ENCODE data around the gene HES5. TPM values are rescaled to one million over a fixed set of nuclear protein-coding genes. Genes with fewer than 3 reads are reported as not detected.

Gene HES5
- total and polyA plus RNA-seq, 5 donors from 2014 or later: not detected

- Mint-ChIP-seq H3K36me3 (peaks cover 7% of the 10 kb centered on the region), H3K27me3 (no peaks in the 10 kb centered on the region), H3K27ac (no peak overlapping the region), H3K4me3 (no peak overlapping the region), H3K4me1 (peaks cover 15 to 21% (median 17%) of the 10 kb centered on the region in 4 donors), H3K9me3 (no peaks in the 10 kb centered on the region)
- no peaks in the 10 kb centered on the region for H3K9me3 ChIP-seq (ENCODE audit: control insufficient read depth in 2 of 2, low read length in 2 of 2)
- H3K4me1 ChIP-seq (ENCODE audit: control insufficient read depth, insufficient read depth, low read length, poor library complexity, severe bottlenecking): peaks cover 18% of the 10 kb centered on the region
- DNase-seq: no peak
- H3K4me3 ChIP-seq (ENCODE audit: low read depth, low read length): no peak overlapping the region
- no peak overlapping the region for H3K27ac ChIP-seq (ENCODE audit: insufficient read depth, low read length, poor library complexity, severe bottlenecking)
- H3K27me3 ChIP-seq (ENCODE audit: control insufficient read depth, insufficient read depth, low read length): no peaks in the 10 kb centered on the region
- H3K36me3 ChIP-seq (ENCODE audit: control insufficient read depth, insufficient read depth, low read length): peaks cover 68% of the 10 kb centered on the region
- ATAC-seq (ENCODE audit: low read depth in 2 of 2): no peak
These were observed 10.9 kb downstream of the HES5 start for GRCh38 chr1:2519029-2519685.

DNA sequence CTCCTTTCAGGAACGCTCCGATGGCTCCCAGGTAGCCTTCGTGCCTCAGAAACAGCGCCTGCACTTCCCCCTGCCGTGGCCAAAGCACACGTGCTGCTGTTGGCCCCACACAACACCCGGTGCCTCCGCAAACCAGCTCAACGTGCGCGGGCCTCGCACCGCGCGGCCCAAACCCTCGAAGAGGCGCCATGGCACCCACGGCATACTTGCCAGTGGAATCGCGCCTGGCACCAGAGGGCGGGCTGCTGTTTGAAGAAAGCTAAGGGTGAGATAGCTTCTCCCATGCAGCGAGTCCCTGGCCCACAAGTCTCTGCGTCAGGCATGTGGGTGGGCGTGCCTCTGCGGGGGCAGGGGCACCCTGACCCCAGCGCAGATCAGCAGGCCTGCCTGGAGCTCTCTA is 11.5 kb downstream of the HES5 start:
- no peak for DNase-seq
- H3K4me3 Mint-ChIP-seq: no peak overlapping the region
- no peak overlapping the region for H3K27ac Mint-ChIP-seq
- H3K27me3 Mint-ChIP-seq: no peaks in the 10 kb centered on the region
- Histone ChIP-seq H3K27me3 (ENCODE audit: control insufficient read depth, insufficient read depth, low read length) (no peaks in the 10 kb centered on the region), H3K4me1 (ENCODE audit: control insufficient read depth, insufficient read depth, low read length, poor library complexity, severe bottlenecking) (peaks cover 12% of the 10 kb centered on the region), H3K36me3 (ENCODE audit: control insufficient read depth, insufficient read depth, low read length) (peaks cover 74% of the 10 kb centered on the region), H3K27ac (ENCODE audit: insufficient read depth, low read length, poor library complexity, severe bottlenecking) (no peak overlapping the region), H3K4me3 (ENCODE audit: low read depth, low read length) (no peak overlapping the region), H3K9me3 (ENCODE audit: control insufficient read depth in 2 of 2, low read length in 2 of 2) (no peaks in the 10 kb centered on the region)
- peaks cover 11 to 15% (median 13%) of the 10 kb centered on the region in 4 donors for H3K4me1 Mint-ChIP-seq
- peaks cover 7% of the 10 kb centered on the region for H3K36me3 Mint-ChIP-seq
- no peaks in the 10 kb centered on the region for H3K9me3 Mint-ChIP-seq
- ATAC-seq (ENCODE audit: low read depth in 2 of 2): no peak

GRCh38 chr1:2517966-2518365 is 12.1 kb downstream of the HES5 start:
- Mint-ChIP-seq H3K27ac (no peak overlapping the region), H3K9me3 (no peaks in the 10 kb centered on the region), H3K36me3 (peaks cover 7% of the 10 kb centered on the region)

DNA sequence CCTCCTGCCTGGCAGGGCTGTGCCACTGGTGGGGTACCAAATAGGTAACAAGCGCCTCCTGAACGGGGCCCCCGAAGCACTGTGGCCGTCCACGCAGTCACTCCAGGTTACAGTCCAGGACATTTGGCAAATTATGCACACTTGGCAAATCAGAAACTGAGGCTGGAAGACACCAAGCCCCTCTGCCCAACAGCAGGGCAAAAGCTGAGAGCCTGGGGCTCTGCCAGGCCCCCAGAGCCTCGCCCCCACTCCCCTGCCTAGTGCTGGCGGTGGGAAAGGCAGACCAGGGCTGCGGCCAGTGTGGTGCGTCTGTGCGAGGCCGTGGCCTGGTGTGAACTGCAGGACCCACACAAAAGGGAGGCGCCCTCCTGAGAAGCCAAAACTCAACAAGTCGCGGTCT is 13.1 kb downstream of the HES5 start:
- Histone ChIP-seq H3K4me3 (ENCODE audit: low read depth, low read length) (no peak overlapping the region), H3K27ac (ENCODE audit: insufficient read depth, low read length, poor library complexity, severe bottlenecking) (no peak overlapping the region), H3K27me3 (ENCODE audit: control insufficient read depth, insufficient read depth, low read length) (no peaks in the 10 kb centered on the region), H3K36me3 (ENCODE audit: control insufficient read depth, insufficient read depth, low read length) (peaks cover 86% of the 10 kb centered on the region), H3K9me3 (ENCODE audit: control insufficient read depth in 2 of 2, low read length in 2 of 2) (no peaks in the 10 kb centered on the region), H3K4me1 (ENCODE audit: control insufficient read depth, insufficient read depth, low read length, poor library complexity, severe bottlenecking) (no peaks in the 10 kb centered on the region)
- Mint-ChIP-seq H3K9me3 (no peaks in the 10 kb centered on the region), H3K4me1 (no peaks in the 10 kb centered on the region), H3K36me3 (peaks cover 7% of the 10 kb centered on the region), H3K4me3 (no peak overlapping the region), H3K27me3 (no peaks in the 10 kb centered on the region), H3K27ac (peak overlapping the region in 1 of 3 donors; percentile 63)
- DNase-seq (no peak), ATAC-seq (ENCODE audit: low read depth in 2 of 2) (no peak)

More at GRCh38 chr1:2517966-2518365, 12.1 kb downstream of the HES5 start:
- Mint-ChIP-seq H3K27me3 (no peaks in the 10 kb centered on the region), H3K4me3 (no peak overlapping the region), H3K4me1 (peaks cover 6 to 9% (median 7%) of the 10 kb centered on the region in 4 donors)
- DNase-seq (no peak), ATAC-seq (ENCODE audit: low read depth in 2 of 2) (no peak)
- H3K9me3 ChIP-seq (ENCODE audit: control insufficient read depth in 2 of 2, low read length in 2 of 2): no peaks in the 10 kb centered on the region
- H3K4me1 ChIP-seq (ENCODE audit: control insufficient read depth, insufficient read depth, low read length, poor library complexity, severe bottlenecking): peaks cover 6% of the 10 kb centered on the region
- H3K36me3 ChIP-seq (ENCODE audit: control insufficient read depth, insufficient read depth, low read length): peaks cover 78% of the 10 kb centered on the region
- no peak overlapping the region for H3K27ac ChIP-seq (ENCODE audit: insufficient read depth, low read length, poor library complexity, severe bottlenecking)
- no peaks in the 10 kb centered on the region for H3K27me3 ChIP-seq (ENCODE audit: control insufficient read depth, insufficient read depth, low read length)
- H3K4me3 ChIP-seq (ENCODE audit: low read depth, low read length): no peak overlapping the region

GRCh38 chr1:2516124-2516523 is 13.9 kb downstream of the HES5 start:
- Histone ChIP-seq H3K27me3 (ENCODE audit: control insufficient read depth, insufficient read depth, low read length) (no peaks in the 10 kb centered on the region), H3K9me3 (ENCODE audit: control insufficient read depth in 2 of 2, low read length in 2 of 2) (no peaks in the 10 kb centered on the region), H3K27ac (ENCODE audit: insufficient read depth, low read length, poor library complexity, severe bottlenecking) (no peak overlapping the region), H3K4me3 (ENCODE audit: low read depth, low read length) (no peak overlapping the region), H3K4me1 (ENCODE audit: control insufficient read depth, insufficient read depth, low read length, poor library complexity, severe bottlenecking) (no peaks in the 10 kb centered on the region), H3K36me3 (ENCODE audit: control insufficient read depth, insufficient read depth, low read length) (peaks cover 86% of the 10 kb centered on the region)
- no peak overlapping the region for H3K4me3 Mint-ChIP-seq
- H3K36me3 Mint-ChIP-seq: peaks cover 7% of the 10 kb centered on the region
- H3K27me3 Mint-ChIP-seq: no peaks in the 10 kb centered on the region
- DNase-seq (no peak), ATAC-seq (ENCODE audit: low read depth in 2 of 2) (no peak)
- H3K27ac Mint-ChIP-seq: no peak overlapping the region
- H3K9me3 Mint-ChIP-seq: no peaks in the 10 kb centered on the region
- no peaks in the 10 kb centered on the region for H3K4me1 Mint-ChIP-seq

GRCh38 chr1:2515763-2516080 is 14.3 kb downstream of the HES5 start:
- H3K4me3 ChIP-seq (ENCODE audit: low read depth, low read length): no peak overlapping the region
- H3K27ac ChIP-seq (ENCODE audit: insufficient read depth, low read length, poor library complexity, severe bottlenecking): no peak overlapping the region
- H3K36me3 ChIP-seq (ENCODE audit: control insufficient read depth, insufficient read depth, low read length): peaks cover 86% of the 10 kb centered on the region
- no peaks in the 10 kb centered on the region for H3K4me1 ChIP-seq (ENCODE audit: control insufficient read depth, insufficient read depth, low read length, poor library complexity, severe bottlenecking)
- Mint-ChIP-seq H3K4me1 (no peaks in the 10 kb centered on the region), H3K9me3 (no peaks in the 10 kb centered on the region), H3K4me3 (no peak overlapping the region), H3K36me3 (peaks cover 3% of the 10 kb centered on the region), H3K27me3 (no peaks in the 10 kb centered on the region), H3K27ac (no peak overlapping the region)
- H3K9me3 ChIP-seq (ENCODE audit: control insufficient read depth in 2 of 2, low read length in 2 of 2): no peaks in the 10 kb centered on the region
- no peak for DNase-seq
- no peak for ATAC-seq (ENCODE audit: low read depth in 2 of 2)
- H3K27me3 ChIP-seq (ENCODE audit: control insufficient read depth, insufficient read depth, low read length): no peaks in the 10 kb centered on the region

DNA sequence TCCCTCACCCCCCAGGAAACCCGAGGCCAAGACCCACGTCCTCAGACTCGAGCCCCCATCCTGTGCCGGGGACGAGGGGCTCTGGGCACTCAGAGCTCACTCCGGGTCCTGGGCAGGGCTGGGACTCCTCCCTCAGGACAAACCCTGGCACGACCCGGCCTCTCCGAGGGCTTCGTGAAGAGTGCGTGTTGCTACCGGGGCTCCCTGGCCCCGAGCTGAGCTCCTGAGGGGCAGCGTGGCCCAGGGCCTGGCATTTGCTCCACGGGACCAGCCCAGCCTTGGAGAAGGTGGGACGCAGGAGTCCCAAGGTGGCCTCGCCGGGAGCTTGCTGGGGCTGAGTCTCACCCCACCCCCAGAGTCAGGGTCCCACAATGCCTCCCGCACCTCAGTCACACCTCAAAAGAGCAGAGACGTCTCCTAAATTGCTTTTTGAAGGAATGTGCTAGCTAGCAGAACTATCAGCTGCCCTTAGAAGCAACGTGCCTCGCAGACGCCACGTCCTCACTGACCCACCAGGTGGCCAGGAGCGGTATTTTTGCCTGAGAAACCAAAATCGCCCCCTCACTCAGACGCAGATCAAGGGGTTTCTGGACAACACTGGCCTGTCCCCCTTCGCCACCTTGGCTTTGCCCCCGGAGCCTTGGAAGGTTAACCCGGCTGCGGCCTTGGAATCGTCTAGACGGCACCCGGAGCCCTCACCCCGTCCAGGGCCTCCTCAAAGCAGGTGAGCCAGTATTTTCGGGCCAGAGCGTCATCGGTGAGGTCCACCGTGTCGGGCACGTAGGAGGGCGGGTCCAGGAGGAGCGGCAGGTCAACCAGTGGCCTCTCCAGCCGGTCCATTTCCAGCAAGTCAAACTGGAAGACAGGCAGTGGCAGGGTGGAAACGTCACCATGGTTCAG is 14.9 kb downstream of the HES5 start:
- Mint-ChIP-seq H3K9me3 (no peaks in the 10 kb centered on the region), H3K27ac (no peak overlapping the region), H3K27me3 (no peaks in the 10 kb centered on the region), H3K36me3 (peaks cover 2% of the 10 kb centered on the region), H3K4me1 (no peaks in the 10 kb centered on the region), H3K4me3 (no peak overlapping the region)
- H3K27ac ChIP-seq (ENCODE audit: insufficient read depth, low read length, poor library complexity, severe bottlenecking): no peak overlapping the region
- no peaks in the 10 kb centered on the region for H3K9me3 ChIP-seq (ENCODE audit: control insufficient read depth in 2 of 2, low read length in 2 of 2)
- no peaks in the 10 kb centered on the region for H3K4me1 ChIP-seq (ENCODE audit: control insufficient read depth, insufficient read depth, low read length, poor library complexity, severe bottlenecking)
- ATAC-seq (ENCODE audit: low read depth in 2 of 2): no peak
- no peaks in the 10 kb centered on the region for H3K27me3 ChIP-seq (ENCODE audit: control insufficient read depth, insufficient read depth, low read length)
- peaks cover 85% of the 10 kb centered on the region for H3K36me3 ChIP-seq (ENCODE audit: control insufficient read depth, insufficient read depth, low read length)
- no peak for DNase-seq
- H3K4me3 ChIP-seq (ENCODE audit: low read depth, low read length): no peak overlapping the region

All from CD4-positive, CD25-positive, alpha-beta regulatory T cell (primary cell).